PFSK-1 (cell line): Measurements from ENCODE around the gene MYH7.

Experiments used
- FOXP2 ChIP-seq: optimal IDR thresholded peaks from 2 replicates; pipeline ENCODE3; 2011; ENCODE audit warnings: borderline replicate concordance, control low read depth, inconsistent platforms; ENCODE audit not compliant: insufficient read depth; ENCODE audit errors: extremely low read length, extremely low read depth
- POLR2AphosphoS5 ChIP-seq: IDR thresholded peaks from 2 replicates; pipeline ENCODE4 v1.6.1; 2012; ENCODE audit warnings: low read depth, mild to moderate bottlenecking, control low read depth, low read length, moderate library complexity
- SIN3A ChIP-seq: IDR thresholded peaks from 2 replicates; pipeline ENCODE4 v1.6.1; 2012; ENCODE audit warnings: mild to moderate bottlenecking, low read length, moderate library complexity, borderline replicate concordance; ENCODE audit not compliant: insufficient read depth
- TAF1 ChIP-seq: IDR thresholded peaks from 2 replicates; pipeline ENCODE4 v1.6.1; 2012; ENCODE audit warnings: low read length, control low read depth, borderline replicate concordance; ENCODE audit not compliant: insufficient read depth
- TF ChIP-seq, protein P1 (sequence below), 2 experiments: IDR thresholded peaks; 2 replicates each; pipeline versions ENCODE4 v1.6.1 to v1.8.0; 2011 to 2012; ENCODE audit warnings: low read depth in 2 of 2, low read length in 2 of 2, control low read depth in 1 of 2, inconsistent platforms in 1 of 2, mild to moderate bottlenecking in 1 of 2, moderate library complexity in 1 of 2; ENCODE audit not compliant: insufficient read depth in 1 of 2

The MYH7 gene

DNA sequence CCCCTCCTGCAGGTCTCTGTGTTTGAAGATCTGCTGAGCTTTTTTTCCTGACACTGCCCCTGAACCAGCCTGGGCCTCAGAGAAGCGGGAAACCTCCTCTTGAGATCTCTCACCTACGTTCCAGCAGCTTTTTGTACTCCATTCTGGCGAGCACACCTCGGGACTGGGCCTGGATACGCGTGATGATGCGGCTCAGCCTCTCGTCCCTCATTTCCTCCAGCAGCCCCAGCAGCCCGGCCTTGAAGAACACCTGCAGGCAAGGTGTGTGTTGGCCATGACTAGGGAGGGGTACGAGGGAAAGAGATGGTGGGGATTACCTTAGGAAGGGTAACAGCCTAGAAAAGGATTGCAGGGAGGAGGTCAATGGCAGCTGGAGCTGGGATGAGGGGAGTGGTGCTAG lies 10.3 kb downstream of the MYH7 start:
- TF ChIP-seq, protein P1, sequence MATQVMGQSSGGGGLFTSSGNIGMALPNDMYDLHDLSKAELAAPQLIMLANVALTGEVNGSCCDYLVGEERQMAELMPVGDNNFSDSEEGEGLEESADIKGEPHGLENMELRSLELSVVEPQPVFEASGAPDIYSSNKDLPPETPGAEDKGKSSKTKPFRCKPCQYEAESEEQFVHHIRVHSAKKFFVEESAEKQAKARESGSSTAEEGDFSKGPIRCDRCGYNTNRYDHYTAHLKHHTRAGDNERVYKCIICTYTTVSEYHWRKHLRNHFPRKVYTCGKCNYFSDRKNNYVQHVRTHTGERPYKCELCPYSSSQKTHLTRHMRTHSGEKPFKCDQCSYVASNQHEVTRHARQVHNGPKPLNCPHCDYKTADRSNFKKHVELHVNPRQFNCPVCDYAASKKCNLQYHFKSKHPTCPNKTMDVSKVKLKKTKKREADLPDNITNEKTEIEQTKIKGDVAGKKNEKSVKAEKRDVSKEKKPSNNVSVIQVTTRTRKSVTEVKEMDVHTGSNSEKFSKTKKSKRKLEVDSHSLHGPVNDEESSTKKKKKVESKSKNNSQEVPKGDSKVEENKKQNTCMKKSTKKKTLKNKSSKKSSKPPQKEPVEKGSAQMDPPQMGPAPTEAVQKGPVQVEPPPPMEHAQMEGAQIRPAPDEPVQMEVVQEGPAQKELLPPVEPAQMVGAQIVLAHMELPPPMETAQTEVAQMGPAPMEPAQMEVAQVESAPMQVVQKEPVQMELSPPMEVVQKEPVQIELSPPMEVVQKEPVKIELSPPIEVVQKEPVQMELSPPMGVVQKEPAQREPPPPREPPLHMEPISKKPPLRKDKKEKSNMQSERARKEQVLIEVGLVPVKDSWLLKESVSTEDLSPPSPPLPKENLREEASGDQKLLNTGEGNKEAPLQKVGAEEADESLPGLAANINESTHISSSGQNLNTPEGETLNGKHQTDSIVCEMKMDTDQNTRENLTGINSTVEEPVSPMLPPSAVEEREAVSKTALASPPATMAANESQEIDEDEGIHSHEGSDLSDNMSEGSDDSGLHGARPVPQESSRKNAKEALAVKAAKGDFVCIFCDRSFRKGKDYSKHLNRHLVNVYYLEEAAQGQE (IDR thresholded peaks at IDR 0.05; ENCODE audit: insufficient read depth in 1 of 2, low read depth in 2 of 2, low read length in 2 of 2) = no peak
- TF ChIP-seq SIN3A = no peak
- no peak for TF ChIP-seq POLR2AphosphoS5
- no peak for TF ChIP-seq FOXP2
- TF ChIP-seq TAF1 = no peak

DNA sequence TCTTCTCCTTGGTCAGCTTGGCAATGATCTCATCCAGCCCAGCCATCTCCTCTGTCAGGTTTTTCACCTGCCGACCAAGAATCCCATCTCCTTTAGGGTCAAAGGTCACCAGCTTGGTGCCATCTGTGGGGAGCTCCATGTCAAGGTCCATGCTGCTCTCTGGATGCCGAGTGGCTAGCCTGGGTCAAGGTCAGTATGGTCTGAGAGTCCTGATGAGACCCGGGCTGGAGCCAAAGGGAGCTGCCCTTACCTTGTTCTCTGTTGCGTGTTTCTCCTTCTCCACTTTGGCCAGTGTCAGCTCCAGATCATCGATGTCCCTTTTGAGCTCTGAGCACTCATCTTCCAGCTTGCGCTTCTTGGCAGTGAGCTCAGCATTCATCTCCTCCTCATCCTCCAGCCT lies 11.8 kb downstream of the MYH7 start:
- TF ChIP-seq, protein P1 (IDR thresholded peaks at IDR 0.05; ENCODE audit: insufficient read depth in 1 of 2, low read depth in 2 of 2, low read length in 2 of 2) = no peak
- TF ChIP-seq FOXP2 (no peak), POLR2AphosphoS5 (no peak), SIN3A (no peak), TAF1 (no peak)

DNA sequence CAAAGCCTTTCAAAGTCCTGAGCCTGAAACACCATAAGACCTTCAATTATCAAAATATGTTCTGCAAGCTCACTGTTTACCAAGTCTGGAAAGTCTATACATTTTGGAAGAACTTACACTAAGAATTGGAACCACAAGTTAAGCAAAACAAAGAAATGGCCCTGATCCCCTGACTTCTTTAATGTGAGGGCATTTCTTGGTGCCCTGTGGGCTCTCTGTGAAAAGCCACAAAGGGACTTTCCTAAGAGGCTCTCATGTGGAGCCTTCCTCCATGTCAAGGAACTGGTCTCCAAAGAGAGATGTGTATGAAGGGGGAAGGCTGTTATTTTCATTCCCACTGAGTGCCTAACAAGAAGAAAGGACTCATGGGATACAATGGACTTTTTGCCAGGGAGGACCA lies 13.9 kb downstream of the MYH7 start:
- TF ChIP-seq FOXP2 (no peak), TAF1 (no peak), POLR2AphosphoS5 (no peak), SIN3A (no peak)
- TF ChIP-seq, protein P1 (IDR thresholded peaks at IDR 0.05; ENCODE audit: insufficient read depth in 1 of 2, low read depth in 2 of 2, low read length in 2 of 2) = no peak

DNA sequence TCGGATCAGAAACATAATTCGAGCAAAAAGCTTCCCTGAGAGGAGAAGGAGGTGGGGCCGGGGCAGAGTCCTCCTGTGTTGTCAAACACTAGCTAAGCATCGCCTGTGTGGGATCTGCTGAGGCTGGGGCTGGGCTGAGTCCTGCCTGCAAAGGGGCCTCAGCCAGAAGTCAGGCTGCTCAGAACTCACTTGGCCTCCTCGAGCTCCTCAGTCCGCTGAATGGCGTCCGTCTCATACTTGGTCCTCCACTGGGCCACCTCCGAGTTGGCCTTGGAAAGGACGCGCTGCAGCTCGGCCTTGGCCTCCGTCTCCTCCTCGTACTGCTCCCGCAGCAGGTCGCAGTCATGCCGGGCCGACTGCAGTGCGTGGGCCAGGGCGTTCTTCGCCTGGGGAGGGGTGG lies 17.4 kb downstream of the MYH7 start:
- no peak for TF ChIP-seq POLR2AphosphoS5
- TF ChIP-seq, protein P1 (IDR thresholded peaks at IDR 0.05; ENCODE audit: insufficient read depth in 1 of 2, low read depth in 2 of 2, low read length in 2 of 2) = no peak
- TF ChIP-seq TAF1 = no peak
- no peak for TF ChIP-seq FOXP2
- no peak for TF ChIP-seq SIN3A

DNA sequence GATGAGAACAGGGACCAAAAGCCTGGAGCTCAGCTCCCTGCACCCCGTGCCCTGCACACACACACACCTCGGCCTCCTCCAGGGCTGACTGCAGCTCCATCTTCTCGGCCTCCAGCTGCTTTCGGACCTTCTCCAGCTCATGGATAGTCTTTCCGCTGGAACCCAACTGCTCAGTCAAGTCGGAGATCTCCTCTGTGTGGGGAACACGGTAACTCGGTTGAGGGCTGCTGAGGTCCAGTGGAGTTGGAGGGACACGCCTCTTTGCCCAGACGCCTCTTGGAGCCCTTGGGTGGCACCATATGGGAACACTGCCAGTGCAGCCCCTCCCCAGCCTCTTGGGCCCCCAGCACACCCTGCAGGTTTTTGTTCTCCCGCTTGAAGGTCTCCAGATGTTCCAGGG lies 18.7 kb downstream of the MYH7 start:
- TF ChIP-seq POLR2AphosphoS5 (no peak), FOXP2 (no peak), TAF1 (no peak), SIN3A (no peak)
- TF ChIP-seq, protein P1 (IDR thresholded peaks at IDR 0.05; ENCODE audit: insufficient read depth in 1 of 2, low read depth in 2 of 2, low read length in 2 of 2) = no peak
